Rectal smooth muscle tissue (tissue), 1 donor: ENCODE data around the gene SGSH.
"Not testable (repeated sequence)": the region's sequence is repeated elsewhere in the genome, so short reads cannot be mapped to it uniquely, and the experiment has no call there.

Experiments
- H3K27ac ChIP-seq: one replicate; pipeline ENCODE4 v1.7.0; 2013; ENCODE audit warnings: low read depth, low read length, inconsistent platforms
- H3K27me3 ChIP-seq: one replicate; pipeline ENCODE4 v1.7.0; 2013; ENCODE audit warnings: low read length; ENCODE audit not compliant: control insufficient read depth, insufficient read depth
- H3K36me3 ChIP-seq: one replicate; pipeline ENCODE4 v1.7.0; 2013; ENCODE audit warnings: low read length; ENCODE audit not compliant: control insufficient read depth, insufficient read depth
- H3K4me1 ChIP-seq: one replicate; pipeline ENCODE4 v1.7.0; 2013; ENCODE audit warnings: low read length; ENCODE audit not compliant: control insufficient read depth, insufficient read depth
- H3K4me3 ChIP-seq: one replicate; pipeline ENCODE4 v1.7.0; 2013; ENCODE audit warnings: low read length
- H3K9ac ChIP-seq: one replicate; pipeline ENCODE4 v1.7.0; 2013; ENCODE audit warnings: low read length

The SGSH gene

DNA sequence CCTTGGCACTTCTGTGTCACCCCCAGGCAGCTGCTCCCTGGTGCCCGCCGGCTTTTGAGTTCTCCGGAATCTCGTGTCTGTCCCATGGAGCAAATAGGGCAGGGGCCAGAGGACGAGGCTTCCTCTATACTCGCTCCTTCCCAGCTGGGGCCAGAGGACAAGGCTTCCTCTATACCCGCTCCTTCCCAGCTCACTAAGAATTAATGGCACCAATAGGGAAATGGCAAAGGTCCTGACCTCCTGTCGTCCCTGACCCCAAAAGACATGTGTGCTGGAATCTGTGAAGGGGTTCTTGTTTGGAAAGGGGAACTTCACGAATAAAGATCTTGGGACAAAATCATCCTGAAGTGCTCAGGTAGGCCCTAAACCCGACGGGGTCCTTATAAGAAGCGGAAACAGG lies 7.6 kb downstream of the SGSH start:
- H3K27ac ChIP-seq = no peak overlapping the region
- H3K27me3 ChIP-seq = no peaks in the 10 kb centered on the region
- peaks cover 22% of the 10 kb centered on the region for H3K36me3 ChIP-seq
- H3K4me1 ChIP-seq = no peaks in the 10 kb centered on the region
- no peak overlapping the region for H3K9ac ChIP-seq
- no peak overlapping the region for H3K4me3 ChIP-seq

DNA sequence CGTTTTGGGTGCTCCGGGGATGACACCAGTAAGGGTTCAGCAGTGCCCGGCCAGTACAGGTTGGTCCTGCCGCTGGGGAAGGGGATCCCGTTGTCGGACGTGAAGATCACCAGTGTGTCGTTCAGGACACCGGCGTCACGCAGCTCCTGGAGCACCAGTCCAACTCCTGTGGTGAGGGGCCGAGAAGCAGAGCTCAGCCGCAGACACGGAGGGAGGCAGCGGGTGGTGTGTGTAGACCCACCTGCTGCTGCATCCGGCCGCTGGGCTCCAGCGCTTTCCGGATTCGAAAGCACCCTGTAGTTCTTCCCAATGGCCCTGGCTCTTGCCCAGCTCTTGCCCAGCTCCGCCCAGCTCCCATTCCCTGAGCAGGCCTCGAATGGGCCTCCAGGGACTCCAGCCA lies 8.0 kb downstream of the SGSH start:
- H3K4me1 ChIP-seq = no peaks in the 10 kb centered on the region
- H3K36me3 ChIP-seq = peaks cover 18% of the 10 kb centered on the region
- no peak overlapping the region for H3K27ac ChIP-seq
- no peak overlapping the region for H3K4me3 ChIP-seq
- H3K27me3 ChIP-seq = no peaks in the 10 kb centered on the region
- no peak overlapping the region for H3K9ac ChIP-seq

DNA sequence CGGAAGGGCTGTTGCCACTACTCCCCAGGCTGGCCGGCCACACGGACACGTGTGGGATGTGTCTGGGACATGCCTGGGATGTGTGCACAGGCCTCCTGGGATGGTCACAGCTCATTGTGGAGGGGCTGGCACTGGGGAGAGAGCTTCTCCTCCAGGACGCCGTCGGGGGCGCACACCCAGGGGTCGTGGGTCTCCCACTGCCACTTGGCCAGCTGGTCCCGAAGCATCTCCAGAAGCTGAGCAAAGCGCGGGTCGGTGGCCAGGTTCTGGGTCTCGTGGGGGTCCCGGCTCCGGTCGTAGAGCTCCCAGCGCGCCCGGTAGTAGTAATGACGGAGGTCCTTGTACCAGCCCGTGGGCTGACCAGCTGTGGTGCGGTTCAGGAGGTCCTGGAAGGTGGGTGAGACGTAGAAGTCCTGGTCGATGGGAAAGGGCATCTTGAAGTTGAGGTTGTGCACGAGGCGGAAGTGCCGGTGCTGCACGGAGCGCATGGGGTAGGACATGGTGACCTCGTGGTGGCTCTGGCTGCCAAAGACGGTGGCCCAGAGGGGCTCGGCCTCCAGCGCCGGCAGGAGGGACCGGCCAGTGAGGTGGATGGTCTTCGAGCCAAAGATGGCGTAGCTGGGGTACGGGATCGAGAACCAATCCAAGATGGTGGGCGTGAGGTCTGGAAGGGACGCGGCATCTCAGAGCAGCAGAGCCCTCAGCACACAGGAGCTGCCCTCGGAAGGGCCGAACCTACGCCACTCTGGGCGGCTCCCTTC lies 9.6 kb downstream of the SGSH start:
- no peak overlapping the region for H3K4me3 ChIP-seq
- no peaks in the 10 kb centered on the region for H3K27me3 ChIP-seq
- no peak overlapping the region for H3K27ac ChIP-seq
- H3K36me3 ChIP-seq = peaks cover 12% of the 10 kb centered on the region
- H3K4me1 ChIP-seq = no peaks in the 10 kb centered on the region
- no peak overlapping the region for H3K9ac ChIP-seq

DNA sequence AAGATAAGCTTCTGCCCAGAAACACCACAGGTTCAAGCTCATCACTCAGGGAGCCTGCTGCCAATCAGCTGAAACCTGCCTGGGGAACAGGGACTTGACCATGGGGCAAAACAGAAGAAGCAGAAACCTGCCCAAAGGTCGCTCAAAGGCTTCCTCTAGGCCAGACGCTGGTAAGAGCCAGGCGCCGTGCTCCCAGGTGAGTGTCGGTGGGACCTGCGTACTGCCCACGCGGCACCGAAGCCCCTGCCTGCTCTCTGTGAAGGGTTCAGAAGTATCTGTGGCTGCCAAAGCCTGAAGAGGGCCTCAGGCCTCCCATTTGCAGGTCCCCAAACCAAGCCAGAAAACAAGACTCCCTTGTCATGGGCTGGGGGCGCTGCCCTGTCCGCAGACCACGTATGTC lies 10.4 kb downstream of the SGSH start:
- Histone ChIP-seq H3K4me1 (no peaks in the 10 kb centered on the region), H3K4me3 (no peak overlapping the region), H3K9ac (no peak overlapping the region), H3K27ac (no peak overlapping the region), H3K27me3 (no peaks in the 10 kb centered on the region), H3K36me3 (peaks cover 12% of the 10 kb centered on the region)

DNA sequence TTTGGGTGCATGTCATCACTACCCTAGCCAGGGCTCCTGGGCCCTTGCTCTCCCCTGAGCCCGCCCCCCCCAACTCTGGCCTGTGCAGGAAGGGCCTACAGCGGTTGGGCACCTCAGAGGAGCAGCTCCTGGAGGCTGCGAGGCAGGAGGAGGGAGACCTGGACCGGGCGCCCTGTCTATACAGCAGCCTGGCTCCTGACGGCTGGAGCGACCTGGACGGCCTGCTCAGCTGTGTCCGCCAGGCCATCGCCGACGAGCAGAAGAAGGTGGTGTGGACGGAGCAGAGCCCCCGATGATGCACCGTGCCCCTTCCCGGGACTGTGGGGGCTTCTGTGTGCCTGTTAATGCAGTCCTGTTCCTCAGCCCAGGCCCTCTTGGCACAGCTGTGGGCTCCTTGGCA lies 12.1 kb downstream of the SGSH start:
- H3K27me3 ChIP-seq = no peaks in the 10 kb centered on the region
- peaks cover 12% of the 10 kb centered on the region for H3K36me3 ChIP-seq
- H3K4me1 ChIP-seq = no peaks in the 10 kb centered on the region
- H3K4me3 ChIP-seq = no peak overlapping the region
- H3K9ac ChIP-seq = no peak overlapping the region
- no peak overlapping the region for H3K27ac ChIP-seq

DNA sequence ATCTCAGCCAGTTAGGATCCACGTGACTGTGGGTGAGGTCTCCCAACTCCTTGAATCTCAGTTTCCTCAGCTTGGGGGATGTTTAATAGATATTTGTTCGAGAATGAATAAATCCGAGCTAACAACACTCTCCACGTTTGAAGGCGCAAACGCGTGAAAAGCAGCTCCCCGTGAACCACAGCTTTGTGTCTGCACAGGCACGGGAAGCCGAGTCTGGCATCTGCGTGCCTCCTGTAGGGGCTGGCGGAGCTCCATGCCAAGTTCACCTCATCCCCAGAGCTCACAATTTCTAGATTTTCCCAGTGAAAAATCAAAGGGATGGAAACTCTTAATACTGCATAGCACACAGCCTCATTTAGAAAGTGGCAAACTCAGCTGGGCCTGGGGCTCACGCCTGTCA lies 14.3 kb downstream of the SGSH start:
- no peak overlapping the region for H3K27ac ChIP-seq
- no peak overlapping the region for H3K9ac ChIP-seq
- no peaks in the 10 kb centered on the region for H3K27me3 ChIP-seq
- H3K36me3 ChIP-seq = peaks cover 5% of the 10 kb centered on the region
- H3K4me1 ChIP-seq = no peaks in the 10 kb centered on the region
- H3K4me3 ChIP-seq = no peak overlapping the region

DNA sequence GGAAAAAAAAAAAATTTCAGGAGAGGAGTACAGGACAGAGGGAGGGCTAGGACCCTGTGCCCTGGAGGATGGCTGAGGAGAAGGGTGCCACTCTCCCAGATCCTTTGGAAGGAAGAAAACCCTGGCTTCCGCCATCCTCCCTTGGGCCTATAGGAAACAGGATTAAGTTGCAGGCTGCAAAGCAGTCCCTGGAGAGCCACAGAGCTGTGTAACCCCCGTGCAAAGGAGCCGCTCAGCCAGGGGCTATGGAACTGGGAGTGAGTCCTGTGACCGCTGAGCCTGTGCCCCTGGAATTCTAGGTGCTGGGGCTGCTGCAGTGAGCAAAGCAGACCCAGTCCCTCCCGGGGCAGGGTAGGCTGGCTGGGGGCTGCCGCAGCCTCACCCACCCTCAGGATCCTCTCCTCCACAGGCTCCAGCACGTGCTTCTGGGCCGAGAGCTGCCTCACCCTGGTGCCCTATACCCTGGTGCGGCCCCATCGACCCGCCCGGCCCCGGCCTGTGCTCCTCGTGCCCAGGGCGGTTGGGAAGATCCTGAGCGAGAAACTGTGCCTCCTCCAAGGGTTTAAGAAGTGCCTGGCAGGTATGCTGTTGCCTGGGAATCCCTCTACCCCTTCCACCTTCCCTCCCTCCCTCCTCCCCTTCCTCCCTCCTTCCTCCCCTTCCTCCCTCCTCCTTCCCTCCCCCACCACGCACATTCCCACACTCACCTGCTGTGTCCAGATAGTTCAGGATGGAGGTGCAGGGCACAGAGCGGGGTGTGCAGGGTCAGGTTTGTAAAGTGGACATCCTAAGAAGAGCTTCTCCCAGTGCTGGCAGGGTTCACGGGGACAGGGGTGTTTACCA lies 15.3 kb downstream of the SGSH start:
- no peaks in the 10 kb centered on the region for H3K27me3 ChIP-seq
- H3K4me1 ChIP-seq = no peaks in the 10 kb centered on the region
- peaks cover 2% of the 10 kb centered on the region for H3K36me3 ChIP-seq
- H3K4me3 ChIP-seq = no peak overlapping the region
- H3K9ac ChIP-seq = no peak overlapping the region
- no peak overlapping the region for H3K27ac ChIP-seq

DNA sequence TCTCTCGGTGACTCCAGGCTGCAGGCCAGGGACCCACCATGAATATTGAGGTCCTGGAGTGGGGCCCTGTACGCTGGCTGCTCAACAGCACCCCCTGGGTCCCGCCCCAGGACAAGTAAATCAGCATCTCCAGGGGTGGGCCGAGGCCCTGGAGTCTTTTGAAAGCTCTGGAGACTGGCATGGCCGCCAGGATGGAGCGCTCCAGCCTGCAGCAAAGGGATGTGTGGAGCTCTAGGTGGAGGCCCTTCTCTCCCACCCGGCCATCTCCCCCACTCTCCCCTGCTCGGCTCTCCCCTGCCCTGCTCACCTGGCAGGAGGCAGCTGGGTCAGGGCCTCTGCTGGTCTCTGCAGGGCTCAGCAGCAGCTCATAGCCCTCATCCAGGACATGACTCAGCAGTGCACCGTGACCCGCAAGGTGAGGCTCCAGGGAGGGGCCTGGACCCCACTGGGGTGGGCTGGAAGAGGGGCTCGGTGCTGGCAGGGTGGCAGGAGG lies 16.6 kb downstream of the SGSH start:
- Histone ChIP-seq H3K4me1 (no peaks in the 10 kb centered on the region), H3K4me3 (no peak overlapping the region), H3K27me3 (no peaks in the 10 kb centered on the region), H3K9ac (no peak overlapping the region), H3K27ac (no peak overlapping the region), H3K36me3 (peaks cover 2% of the 10 kb centered on the region)

DNA sequence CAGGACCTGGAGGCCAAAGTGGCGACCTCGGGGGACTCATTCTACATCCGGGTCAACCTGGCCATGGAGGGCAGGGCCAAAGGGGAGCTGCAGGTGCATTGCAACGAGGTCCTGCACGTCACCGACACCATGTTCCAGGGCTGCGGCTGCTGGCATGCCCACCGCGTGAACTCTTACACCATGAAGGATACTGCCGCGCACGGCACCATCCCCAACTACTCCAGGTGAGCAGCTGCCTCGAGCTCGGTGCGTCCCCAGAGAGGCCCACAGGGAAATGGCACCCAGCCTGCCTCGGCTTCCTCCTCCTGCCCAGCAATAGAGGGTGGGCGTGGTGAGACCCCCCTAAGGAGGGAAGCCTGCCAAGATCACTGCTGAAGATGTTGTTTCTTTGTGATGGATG lies 17.9 kb downstream of the SGSH start:
- Histone ChIP-seq H3K4me1 (no peaks in the 10 kb centered on the region), H3K27ac (no peak overlapping the region)

DNA sequence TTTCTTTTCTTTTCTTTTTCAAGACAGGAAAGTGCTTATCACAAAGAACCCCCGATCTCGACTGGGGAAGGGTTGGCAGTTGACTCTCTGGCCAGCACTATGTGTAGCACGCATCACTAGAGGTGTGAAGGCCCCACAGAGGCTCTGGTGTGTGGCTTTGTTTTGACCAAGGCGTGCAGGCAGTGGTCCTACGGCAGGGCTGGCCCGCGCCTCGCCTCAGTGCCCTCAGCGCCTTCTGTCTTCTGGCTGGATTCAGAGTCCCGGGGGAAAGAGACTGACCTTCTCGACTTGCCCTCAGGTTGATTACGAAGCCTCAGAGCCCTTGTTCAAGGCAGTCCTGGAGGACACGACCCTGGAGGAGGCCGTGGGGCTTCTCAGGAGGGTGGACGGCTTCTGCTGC lies 18.7 kb downstream of the SGSH start:
- Histone ChIP-seq H3K4me3 (no peak overlapping the region), H3K27me3 (no peaks in the 10 kb centered on the region), H3K4me1 (no peaks in the 10 kb centered on the region), H3K9ac (no peak overlapping the region), H3K27ac (no peak overlapping the region), H3K36me3 (no peaks in the 10 kb centered on the region)

More for the DNA sequence above, 17.9 kb downstream of the SGSH start:
- no peak overlapping the region for H3K9ac ChIP-seq
- no peaks in the 10 kb centered on the region for H3K36me3 ChIP-seq
- no peaks in the 10 kb centered on the region for H3K27me3 ChIP-seq
- H3K4me3 ChIP-seq = no peak overlapping the region

DNA sequence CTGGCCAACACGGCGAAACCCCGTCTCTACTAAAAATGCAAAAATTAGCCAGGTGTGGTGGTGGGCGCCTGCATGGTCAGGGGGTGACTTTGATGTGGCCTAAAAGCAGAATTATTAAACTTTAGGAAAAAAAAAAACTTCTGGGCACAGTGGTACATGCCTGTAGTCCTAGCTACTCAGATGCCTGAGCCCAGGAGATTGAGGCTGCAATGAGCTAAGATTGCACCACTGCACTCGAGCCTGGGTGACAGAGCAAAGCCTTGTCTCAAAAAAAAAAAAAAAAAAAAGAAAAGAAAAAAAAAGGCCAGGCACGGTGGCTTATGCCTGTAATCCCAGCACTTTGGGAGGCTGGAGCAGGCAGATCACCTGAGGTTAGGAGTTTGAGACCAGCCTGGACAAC lies 20.8 kb downstream of the SGSH start:
- not testable (repeated sequence) for H3K4me1 ChIP-seq, H3K27me3 ChIP-seq, H3K27ac ChIP-seq, H3K9ac ChIP-seq, H3K4me3 ChIP-seq, H3K36me3 ChIP-seq

DNA sequence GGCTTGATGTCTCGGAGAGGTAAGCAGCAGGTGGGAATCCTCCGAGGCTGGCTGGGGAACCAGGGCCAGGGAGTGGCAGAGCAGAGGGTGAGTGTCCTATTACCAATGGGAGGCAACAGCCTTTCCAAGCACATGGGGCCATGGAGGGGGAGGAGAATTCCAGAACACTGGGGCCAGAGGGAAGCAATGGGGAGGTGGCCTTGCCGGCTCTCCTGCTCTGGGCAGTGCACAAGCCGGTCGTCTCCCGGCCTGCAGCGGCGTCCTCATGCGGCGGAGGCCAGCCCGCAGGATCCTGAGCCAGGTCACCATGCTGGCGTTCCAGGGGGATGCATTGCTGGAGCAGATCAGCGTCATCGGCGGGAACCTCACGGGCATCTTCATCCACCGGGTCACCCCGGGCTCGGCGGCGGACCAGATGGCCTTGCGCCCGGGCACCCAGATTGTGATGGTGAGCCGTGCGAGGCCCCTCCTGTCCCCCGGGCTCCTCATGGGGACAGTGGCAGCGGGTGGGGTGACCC lies 21.9 kb downstream of the SGSH start:
- Histone ChIP-seq H3K9ac (no peak overlapping the region), H3K36me3 (no peaks in the 10 kb centered on the region), H3K27me3 (no peaks in the 10 kb centered on the region), H3K4me3 (no peak overlapping the region), H3K4me1 (no peaks in the 10 kb centered on the region), H3K27ac (no peak overlapping the region)
